Cardiac fibroblast (primary cell): ENCODE measurements around the gene NCS1.

Experiments used
- DNase-seq, 2 donors: peaks; one replicate each; pipeline versions ENCODE4 v3.0.0 to v3.0.0-alpha.2; 2010; ENCODE audit warnings: low read depth in 2 of 2
- H3K4me3 ChIP-seq, 2 donors: replicated peaks in 1 of 2; 1 replicate in 1 of 2; 2 replicates in 1 of 2; pipeline ENCODE4 v1.5.1; 2011; ENCODE audit warnings: low read depth in 2 of 2, low read length in 2 of 2, mild to moderate bottlenecking in 2 of 2, moderate library complexity in 1 of 2
- CTCF ChIP-seq: IDR thresholded peaks from one replicate; pipeline ENCODE4 v1.5.1; 2011; ENCODE audit warnings: low read depth, mild to moderate bottlenecking, low read length, inconsistent platforms

The NCS1 gene

GRCh38 chr9:130263601-130264413 lies 91.6 kb downstream of the NCS1 start:
- no peak overlapping the region for H3K4me3 ChIP-seq
- TF ChIP-seq CTCF: no peak
- DNase-seq: peak; percentile 8 to 22

- no peak for DNase-seq
- TF ChIP-seq CTCF: no peak
- no peak overlapping the region for H3K4me3 ChIP-seq
These were observed 92.5 kb downstream of the NCS1 start for GRCh38 chr9:130264414-130265350.

GRCh38 chr9:130265431-130266235 lies 93.4 kb downstream of the NCS1 start, which contains the start of gene HMCN2:
Gene HMCN2 (plus strand): TSS chr9:130265760. CDS start chr9:130265879, 119 bp downstream.
- no peak for TF ChIP-seq CTCF
- H3K4me3 ChIP-seq: no peak within 1 kb of the TSS
- peak in 1 of 2 donors; percentile 7 for DNase-seq

DNA sequence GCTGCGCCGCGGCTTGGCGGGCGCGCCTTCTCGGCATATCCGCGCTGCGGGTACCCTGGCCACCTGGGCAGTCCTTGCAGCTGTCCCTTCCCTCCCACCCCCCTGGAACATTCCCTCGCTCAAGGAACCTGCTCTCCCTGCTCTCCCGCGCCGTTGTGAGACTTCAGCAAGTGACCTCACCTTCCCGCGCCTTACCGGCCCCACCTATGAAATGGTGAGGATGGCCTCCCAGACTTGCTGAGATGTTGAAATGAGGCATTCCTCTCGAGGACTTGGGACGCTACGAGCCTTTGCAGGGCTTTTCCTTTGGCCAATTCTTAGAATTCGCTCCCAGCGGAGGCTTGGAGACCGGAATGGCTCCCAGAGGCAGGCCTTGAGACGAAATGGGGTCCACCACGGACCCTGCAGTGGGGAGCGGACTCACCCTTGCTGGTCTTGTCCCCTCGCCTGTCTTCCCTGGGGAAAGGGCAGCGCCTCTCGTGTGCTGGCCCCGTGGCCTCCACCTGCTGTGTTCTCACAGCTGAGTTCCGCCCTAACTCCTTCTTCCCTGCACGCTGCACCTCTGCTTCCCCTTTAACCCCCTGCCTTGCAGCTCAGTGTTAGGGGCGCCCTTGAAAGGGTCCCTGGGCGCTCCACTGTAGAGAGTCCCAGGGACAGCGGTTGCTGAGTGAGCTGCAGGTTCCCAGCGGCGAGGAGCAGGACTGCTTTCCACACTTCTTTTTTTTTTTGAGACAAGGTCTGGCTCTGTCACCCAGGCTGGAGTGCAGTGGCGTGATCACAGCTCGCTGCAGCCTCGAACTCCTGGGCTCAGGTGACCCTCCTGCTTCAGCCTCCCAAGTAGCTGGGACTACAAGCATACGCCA lies 94.3 kb downstream of the NCS1 start:
- TF ChIP-seq CTCF: no peak
- H3K4me3 ChIP-seq: no peak overlapping the region
- DNase-seq: no peak

DNA sequence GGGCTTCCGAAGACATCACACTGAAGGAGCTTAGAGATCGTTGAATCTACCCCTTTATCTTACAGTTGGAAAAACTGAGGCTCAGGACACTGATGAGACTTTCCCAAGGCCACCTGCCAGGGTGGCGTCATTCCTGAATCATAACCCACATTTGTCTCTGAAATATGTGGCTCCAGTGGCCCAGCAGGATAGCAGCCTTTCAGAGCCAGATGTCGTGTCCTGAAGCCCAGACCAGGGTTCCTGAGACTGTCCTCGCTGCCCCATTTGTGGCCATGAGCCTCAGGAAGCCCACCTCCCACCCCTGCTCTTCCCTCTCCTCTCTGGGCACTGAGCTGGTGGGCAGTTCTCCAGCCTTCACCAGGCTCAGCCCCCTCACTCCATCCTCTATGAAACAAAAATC lies 95.7 kb downstream of the NCS1 start:
- TF ChIP-seq CTCF: no peak
- no peak overlapping the region for H3K4me3 ChIP-seq
- no peak for DNase-seq
